ENCODE data around the gene CRMP1. TPM values are rescaled to one million over a fixed set of nuclear protein-coding genes. Genes with fewer than 3 reads are reported as not detected.
A peak's percentile ranks its signal among the peaks of the same experiment; 100 is the strongest.

The CRMP1 gene
- total and polyA plus RNA-seq, 2 of the 8 experiments (the other 6 are each of a cell fraction or from before 2014, with no cell fraction given) = 120 to 131 TPM

DNA sequence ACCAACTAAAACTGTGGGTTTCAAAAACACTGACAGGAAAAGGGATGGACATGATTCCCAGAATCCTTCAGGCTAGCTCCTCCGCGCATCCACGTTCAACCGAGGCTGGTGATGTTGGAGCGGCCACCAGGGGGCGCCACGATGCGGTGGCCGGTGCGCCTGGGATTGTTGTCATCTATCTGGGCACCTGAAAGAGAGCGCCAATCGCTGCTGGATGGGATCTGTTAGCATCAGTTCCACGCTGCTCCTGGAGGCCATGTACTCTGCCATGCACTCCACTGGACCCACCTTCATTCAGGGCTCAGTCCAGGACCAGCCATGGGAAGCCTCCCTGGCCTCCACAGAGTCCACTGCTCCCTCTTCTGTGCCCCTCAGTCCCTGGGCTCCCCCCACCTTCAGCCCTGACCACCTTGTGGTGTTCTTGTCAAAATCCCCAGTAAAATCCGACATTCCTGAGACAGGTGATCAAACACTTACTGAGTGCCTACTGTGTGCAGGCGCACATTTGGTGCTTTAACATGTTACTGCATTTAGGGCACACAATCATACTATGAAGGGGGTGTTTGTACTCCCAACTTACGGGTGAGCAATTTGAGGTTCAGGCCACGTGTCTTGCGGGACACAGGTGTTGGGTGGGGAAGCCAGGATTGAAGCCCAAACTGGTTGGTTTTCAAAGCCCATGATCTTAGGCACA, 71.1 kb downstream of the CRMP1 start (continued):
- TF ChIP-seq, protein P1, sequence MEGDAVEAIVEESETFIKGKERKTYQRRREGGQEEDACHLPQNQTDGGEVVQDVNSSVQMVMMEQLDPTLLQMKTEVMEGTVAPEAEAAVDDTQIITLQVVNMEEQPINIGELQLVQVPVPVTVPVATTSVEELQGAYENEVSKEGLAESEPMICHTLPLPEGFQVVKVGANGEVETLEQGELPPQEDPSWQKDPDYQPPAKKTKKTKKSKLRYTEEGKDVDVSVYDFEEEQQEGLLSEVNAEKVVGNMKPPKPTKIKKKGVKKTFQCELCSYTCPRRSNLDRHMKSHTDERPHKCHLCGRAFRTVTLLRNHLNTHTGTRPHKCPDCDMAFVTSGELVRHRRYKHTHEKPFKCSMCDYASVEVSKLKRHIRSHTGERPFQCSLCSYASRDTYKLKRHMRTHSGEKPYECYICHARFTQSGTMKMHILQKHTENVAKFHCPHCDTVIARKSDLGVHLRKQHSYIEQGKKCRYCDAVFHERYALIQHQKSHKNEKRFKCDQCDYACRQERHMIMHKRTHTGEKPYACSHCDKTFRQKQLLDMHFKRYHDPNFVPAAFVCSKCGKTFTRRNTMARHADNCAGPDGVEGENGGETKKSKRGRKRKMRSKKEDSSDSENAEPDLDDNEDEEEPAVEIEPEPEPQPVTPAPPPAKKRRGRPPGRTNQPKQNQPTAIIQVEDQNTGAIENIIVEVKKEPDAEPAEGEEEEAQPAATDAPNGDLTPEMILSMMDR (IDR thresholded peaks at IDR 0.05; ENCODE audit: control extremely low read depth in 1 of 3, insufficient read depth in 1 of 3, low read depth in 1 of 3, low read length in 3 of 3) = peak in 2 of 3 experiments; percentile 86 to 94; a peak in 3 of 4 replicates
- TF ChIP-seq, protein P2, sequence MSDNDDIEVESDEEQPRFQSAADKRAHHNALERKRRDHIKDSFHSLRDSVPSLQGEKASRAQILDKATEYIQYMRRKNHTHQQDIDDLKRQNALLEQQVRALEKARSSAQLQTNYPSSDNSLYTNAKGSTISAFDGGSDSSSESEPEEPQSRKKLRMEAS (IDR thresholded peaks at IDR 0.05) = peak; percentile 46; the same call in 1 of the 2 replicates
- TF ChIP-seq, protein P3, sequence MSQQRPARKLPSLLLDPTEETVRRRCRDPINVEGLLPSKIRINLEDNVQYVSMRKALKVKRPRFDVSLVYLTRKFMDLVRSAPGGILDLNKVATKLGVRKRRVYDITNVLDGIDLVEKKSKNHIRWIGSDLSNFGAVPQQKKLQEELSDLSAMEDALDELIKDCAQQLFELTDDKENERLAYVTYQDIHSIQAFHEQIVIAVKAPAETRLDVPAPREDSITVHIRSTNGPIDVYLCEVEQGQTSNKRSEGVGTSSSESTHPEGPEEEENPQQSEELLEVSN (IDR thresholded peaks at IDR 0.05) = no peak
- TF ChIP-seq SP1 (IDR thresholded peaks at IDR 0.05; ENCODE audit: low read depth, low read length) (no peak), KDM1A (IDR thresholded peaks at IDR 0.05; ENCODE audit: borderline replicate concordance, low read length) (peak; percentile 62; the same call in 1 of the 2 replicates), RAD21 (IDR thresholded peaks at IDR 0.05 in 1 of 2, conservative IDR thresholded peaks at IDR 0.05 in 1 of 2; ENCODE audit: low read depth in 2 of 2, low read length in 2 of 2) (peak; percentile 61 to 71), CREB1 (IDR thresholded peaks at IDR 0.05) (peak; percentile 73), YY1 (IDR thresholded peaks at IDR 0.05; ENCODE audit: low read depth, low read length) (0 out of 2 replicates have a peak, but pooled peaks have one; percentile 15)

Data from H1 (cell line).